ENCODE data around the gene TBC1D22A. TPM values are rescaled to one million over a fixed set of nuclear protein-coding genes. Genes with fewer than 3 reads are reported as not detected.

TBC1D22A gene
- total RNA-seq, 1 donor from 2014 or later: 87.8 TPM

- Histone ChIP-seq H3K27ac (no peak overlapping the region), H3K4me3 (no peak overlapping the region), H3K27me3 (no peaks in the 10 kb centered on the region), H3K36me3 (no peaks in the 10 kb centered on the region), H3K9me3 (peaks cover 0 to 23% of the 10 kb centered on the region in 2 donors), H3K4me1 (no peaks in the 10 kb centered on the region)
- no peak for TF ChIP-seq CTCF (IDR thresholded peaks at IDR 0.05)
- intact Hi-C loops (cut with DNase I): no loop called here
- DNase-seq (ENCODE audit: low spot score in 2 of 2): no peak
Observed at GRCh38 chr22:47071078-47071806, 308.8 kb downstream of the TBC1D22A start.

- intact Hi-C loops (cut with DNase I): no loop called here
- Histone ChIP-seq H3K9me3 (peaks cover 0 to 23% of the 10 kb centered on the region in 2 donors), H3K27me3 (no peaks in the 10 kb centered on the region), H3K36me3 (no peaks in the 10 kb centered on the region), H3K4me3 (no peak overlapping the region), H3K4me1 (no peaks in the 10 kb centered on the region), H3K27ac (no peak overlapping the region)
- DNase-seq (ENCODE audit: low spot score in 2 of 2): no peak
- no peak for TF ChIP-seq CTCF (IDR thresholded peaks at IDR 0.05)
Observed at GRCh38 chr22:47071807-47072641, 309.6 kb downstream of the TBC1D22A start.

- intact Hi-C loops (cut with DNase I): no loop called here
Observed at GRCh38 chr22:47072642-47072967, 310.2 kb downstream of the TBC1D22A start.

GRCh38 chr22:47073075-47073474 lies 310.6 kb downstream of the TBC1D22A start:
- no peak overlapping the region for H3K4me3 ChIP-seq
- no peak overlapping the region for H3K27ac ChIP-seq
- no peak for DNase-seq (ENCODE audit: low spot score in 2 of 2)
- intact Hi-C loops (cut with DNase I): no loop called here
- H3K27me3 ChIP-seq: no peaks in the 10 kb centered on the region
- H3K9me3 ChIP-seq: peaks cover 0 to 23% of the 10 kb centered on the region in 2 donors
- no peaks in the 10 kb centered on the region for H3K4me1 ChIP-seq
- TF ChIP-seq CTCF (IDR thresholded peaks at IDR 0.05): no peak
- H3K36me3 ChIP-seq: no peaks in the 10 kb centered on the region

More at GRCh38 chr22:47072642-47072967, 310.2 kb downstream of the TBC1D22A start:
- Histone ChIP-seq H3K27ac (no peak overlapping the region), H3K27me3 (no peaks in the 10 kb centered on the region), H3K4me1 (no peaks in the 10 kb centered on the region), H3K9me3 (peaks cover 0 to 23% of the 10 kb centered on the region in 2 donors), H3K4me3 (no peak overlapping the region), H3K36me3 (no peaks in the 10 kb centered on the region)
- TF ChIP-seq CTCF (IDR thresholded peaks at IDR 0.05): no peak
- no peak for DNase-seq (ENCODE audit: low spot score in 2 of 2)

- intact Hi-C loops (cut with DNase I): no loop called here
Observed at GRCh38 chr22:47074105-47074504, 311.7 kb downstream of the TBC1D22A start.

More at GRCh38 chr22:47074105-47074504, 311.7 kb downstream of the TBC1D22A start:
- Histone ChIP-seq H3K27me3 (no peaks in the 10 kb centered on the region), H3K4me1 (no peaks in the 10 kb centered on the region), H3K36me3 (no peaks in the 10 kb centered on the region), H3K4me3 (no peak overlapping the region), H3K27ac (no peak overlapping the region), H3K9me3 (peaks cover 0 to 23% of the 10 kb centered on the region in 2 donors)
- TF ChIP-seq CTCF (IDR thresholded peaks at IDR 0.05): no peak
- no peak for DNase-seq (ENCODE audit: low spot score in 2 of 2)

Measured in ascending aorta (tissue), 2 donors.